HG03558 (cell line): ENCODE results near the gene OMP.

Source experiments
- ATAC-seq: cut with Tn5 transposase; IDR thresholded peaks from one replicate; pipeline ENCODE4 v1.9.1; 2021; ENCODE audit warnings: moderate number of reproducible peaks; ENCODE audit not compliant: unreplicated experiment; ENCODE audit errors: extremely low read depth

Gene OMP

DNA sequence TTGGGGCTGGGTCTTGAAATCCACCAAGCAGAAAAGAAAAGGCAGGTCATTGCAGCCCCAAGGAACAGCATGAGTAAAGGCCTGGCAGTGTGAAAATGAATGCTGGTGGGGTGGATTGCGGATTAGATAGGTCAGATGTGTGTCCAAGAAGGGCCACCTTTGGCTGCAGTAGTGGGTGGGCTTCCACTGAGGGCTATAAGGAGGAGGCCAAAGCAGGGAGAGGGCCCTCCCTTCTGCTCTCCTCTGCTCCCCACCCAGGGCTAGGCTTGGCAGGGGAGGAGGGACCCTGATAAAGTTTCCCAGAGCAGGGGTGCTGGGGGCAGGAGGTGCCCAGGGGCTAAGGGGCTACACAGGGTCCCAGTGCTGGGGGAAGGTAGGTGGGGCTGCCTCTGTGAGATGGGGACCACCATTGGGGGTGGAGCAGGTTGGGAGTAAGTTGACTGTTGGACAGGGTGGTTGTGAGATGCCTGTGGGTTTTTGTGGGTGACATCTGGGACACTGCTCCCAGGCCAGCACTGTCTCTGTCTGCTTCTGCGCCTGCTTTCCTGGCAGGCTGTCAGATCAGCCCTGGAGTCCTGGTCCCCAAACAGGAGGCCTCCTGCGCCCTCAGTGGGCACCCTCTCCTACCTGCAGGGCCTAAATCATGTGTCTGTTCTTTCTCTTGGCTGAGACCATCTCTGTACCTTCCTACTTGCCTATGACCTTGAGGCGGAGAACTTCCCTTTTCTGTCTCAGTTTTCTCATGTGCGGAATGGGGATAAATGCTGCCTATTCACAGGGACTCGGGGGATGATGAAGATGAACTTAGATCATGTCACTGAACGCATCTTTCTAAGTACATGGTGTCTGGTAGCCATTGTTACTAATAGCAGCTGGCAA lies 33.9 kb upstream of the OMP start:
- no peak for ATAC-seq

DNA sequence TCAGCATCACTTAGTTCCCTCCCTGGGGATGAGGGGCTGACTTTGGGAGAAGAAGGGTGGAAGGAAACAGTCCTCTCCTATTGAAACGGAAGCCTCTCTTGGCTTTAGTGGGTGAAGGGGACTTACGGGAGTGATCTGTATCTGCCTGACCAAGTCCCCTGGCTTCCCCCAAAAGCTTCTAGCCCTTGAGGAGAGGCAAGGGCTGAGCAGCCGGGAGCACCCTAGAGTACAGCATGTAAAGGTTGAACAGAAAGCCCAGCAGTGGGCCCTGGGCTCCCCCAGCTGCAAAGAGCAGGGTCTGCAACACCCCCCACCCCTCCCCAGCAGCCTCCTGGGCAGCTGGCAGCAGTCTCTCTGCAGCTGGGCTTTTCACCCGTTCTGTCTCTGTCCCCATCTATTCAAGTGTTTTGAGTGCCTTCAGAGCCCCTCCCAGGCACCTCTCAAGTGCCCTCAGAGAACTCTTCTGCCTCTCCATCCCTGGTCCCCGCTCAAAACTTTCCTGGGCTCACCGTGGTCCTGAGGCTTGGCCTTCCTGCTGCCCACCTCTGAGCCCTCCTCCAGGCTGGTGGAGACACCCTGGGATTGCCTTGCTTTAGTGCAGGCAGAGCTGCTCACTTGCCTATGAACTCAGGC lies 33.2 kb upstream of the OMP start:
- ATAC-seq: no peak

DNA sequence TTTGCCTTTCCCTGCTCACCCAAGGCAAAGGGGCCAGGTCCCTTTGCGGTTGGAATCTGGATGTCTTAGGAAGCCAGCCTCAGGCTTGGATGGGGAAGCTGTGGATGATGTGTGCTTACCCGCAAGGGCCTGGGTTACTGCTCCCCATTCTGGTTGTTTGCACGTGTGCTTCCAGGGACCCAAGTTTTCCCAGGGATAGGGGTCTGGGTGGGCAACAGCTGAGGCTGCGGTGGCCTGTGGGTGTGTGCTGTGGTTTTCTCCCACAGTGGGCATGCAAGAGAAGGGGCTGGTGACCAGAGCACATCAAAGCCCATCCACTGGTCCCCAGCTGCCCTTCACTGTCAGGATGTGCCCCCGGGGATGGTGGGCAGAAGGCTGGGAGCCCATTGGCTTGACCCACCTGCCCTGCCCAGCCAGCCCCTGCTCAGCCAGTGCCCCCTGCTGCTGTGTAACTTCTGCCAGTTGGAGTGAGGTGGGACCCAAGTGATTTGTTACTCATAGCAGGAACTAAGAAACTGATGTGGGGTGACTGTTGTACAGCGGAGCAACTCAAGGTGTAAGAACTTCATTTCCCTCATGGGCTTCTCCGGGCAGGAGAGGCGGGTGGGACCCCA lies 32.6 kb upstream of the OMP start:
- no peak for ATAC-seq

- ATAC-seq: no peak
Observed at GRCh38 chr11:77071077-77071476, 31.6 kb upstream of the OMP start.

- ATAC-seq: no peak
Observed at GRCh38 chr11:77071671-77072605, 30.7 kb upstream of the OMP start.

- no peak for ATAC-seq
Observed at GRCh38 chr11:77072851-77073327, 29.8 kb upstream of the OMP start.

DNA sequence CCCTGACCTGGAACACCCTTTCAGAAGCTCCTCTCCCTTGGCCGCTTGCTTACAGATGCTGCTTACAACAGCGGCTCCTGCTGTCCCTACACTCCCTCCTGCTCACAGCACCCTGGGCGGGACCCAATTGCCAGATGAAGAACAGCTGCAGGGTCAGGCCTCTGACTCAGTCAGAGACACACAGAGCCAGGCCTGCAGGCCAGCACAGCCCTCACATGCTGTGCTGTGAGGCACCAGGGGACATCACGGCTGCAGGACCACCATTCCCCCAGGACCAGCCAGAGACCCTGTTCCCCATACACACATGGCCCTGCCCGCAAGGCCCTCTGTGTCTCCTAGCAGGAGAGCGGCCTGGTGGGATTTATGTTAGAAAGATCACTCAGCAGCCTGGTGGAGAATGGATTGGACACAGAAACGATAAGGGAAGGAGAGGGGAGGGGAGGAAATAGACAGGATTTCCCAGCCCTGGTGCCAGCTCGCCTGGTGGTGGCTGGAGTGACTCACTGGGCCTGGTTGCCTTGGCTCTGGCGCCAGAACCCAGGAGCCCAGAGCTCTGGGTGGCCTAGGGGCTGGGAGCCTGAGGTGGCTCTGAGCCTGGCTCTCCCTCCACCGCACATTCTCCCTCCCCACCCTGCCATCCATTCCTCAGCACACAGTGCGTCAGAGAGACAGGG lies 29.2 kb upstream of the OMP start:
- ATAC-seq: no peak

DNA sequence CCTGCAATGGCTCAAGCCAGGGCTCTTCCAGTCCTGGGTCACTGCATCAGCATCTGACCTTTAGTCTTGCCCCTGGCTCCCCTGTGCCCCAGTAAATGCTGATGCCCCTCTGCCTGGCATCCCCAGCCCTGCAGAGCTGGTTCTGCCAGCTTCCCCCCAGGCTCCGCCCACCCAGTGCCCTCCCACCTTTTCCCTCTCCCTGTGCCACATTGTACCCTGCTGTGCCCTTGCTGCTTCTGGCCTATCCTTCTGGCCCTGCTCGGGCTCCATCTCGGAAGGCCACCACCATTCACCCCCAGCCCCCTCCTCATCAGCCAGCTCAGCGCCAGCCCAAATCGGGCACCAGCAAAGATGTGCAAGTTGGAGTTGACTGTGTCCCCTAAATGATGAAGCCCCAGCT lies 28.4 kb upstream of the OMP start:
- ATAC-seq: no peak

GRCh38 chr11:77074626-77075221 lies 27.9 kb upstream of the OMP start:
- ATAC-seq: no peak

GRCh38 chr11:77075425-77075905 lies 27.2 kb upstream of the OMP start:
- ATAC-seq: no peak

DNA sequence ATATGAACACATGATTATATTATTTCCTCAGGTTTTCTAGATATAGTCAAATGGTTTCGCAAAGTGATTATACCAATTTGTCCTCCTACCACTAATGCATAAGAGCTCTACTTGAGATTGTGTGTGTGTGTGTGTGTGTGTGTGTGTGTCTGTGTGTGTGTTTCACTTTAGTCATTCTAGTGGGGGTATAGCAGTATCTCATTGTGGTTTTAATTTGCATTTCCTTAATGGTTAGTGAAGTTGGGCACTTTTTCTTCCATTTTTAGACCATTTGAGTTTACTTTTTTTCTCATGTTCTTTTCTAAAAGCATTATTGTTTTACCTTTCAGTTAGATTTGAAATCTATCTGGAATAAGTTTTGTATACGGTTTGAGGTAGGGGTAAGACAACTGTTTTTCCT lies 23.0 kb upstream of the OMP start:
- ATAC-seq: no peak

- ATAC-seq: no peak
Observed at GRCh38 chr11:77080643-77081210, 21.9 kb upstream of the OMP start.

- ATAC-seq: no peak
Observed at GRCh38 chr11:77081381-77081851, 21.2 kb upstream of the OMP start.

- no peak for ATAC-seq
Observed at GRCh38 chr11:77081976-77082836, 20.4 kb upstream of the OMP start.

GRCh38 chr11:77082838-77083565 lies 19.6 kb upstream of the OMP start:
- ATAC-seq: no peak

DNA sequence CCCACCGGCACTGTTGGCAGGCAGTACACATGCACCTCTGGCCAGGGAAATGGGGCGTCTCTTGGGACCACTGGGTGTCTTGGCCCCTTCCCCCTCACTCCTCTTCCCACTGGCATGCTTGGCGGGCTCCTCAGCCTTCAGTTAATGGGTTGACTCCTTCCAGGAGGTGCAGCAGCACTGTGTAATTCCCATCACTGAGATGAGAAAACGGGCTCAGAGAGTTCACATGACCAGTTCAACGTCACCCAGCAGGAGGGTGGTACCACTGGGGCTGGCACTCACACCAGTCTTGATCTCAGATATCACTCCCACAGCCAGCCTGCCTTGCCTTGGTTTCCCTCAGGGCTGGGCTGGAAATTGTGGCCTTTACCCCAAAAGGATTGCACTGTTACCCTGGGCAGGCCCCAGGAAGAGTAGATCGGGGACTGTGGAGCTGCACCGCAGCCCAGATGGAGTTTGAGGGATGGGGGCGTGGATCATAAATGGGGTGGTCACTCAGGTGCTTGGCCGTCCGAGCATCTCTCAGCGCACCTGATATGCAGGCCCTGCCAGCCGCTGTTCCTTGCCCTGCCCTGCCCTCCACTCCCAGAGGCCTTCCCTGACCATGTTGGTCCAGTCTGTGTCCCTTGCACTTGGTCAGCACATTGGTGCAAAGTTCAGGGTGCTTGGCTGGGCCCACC lies 18.9 kb upstream of the OMP start:
- no peak for ATAC-seq
